ENCODE measurements around the gene ITGBL1.

DNA sequence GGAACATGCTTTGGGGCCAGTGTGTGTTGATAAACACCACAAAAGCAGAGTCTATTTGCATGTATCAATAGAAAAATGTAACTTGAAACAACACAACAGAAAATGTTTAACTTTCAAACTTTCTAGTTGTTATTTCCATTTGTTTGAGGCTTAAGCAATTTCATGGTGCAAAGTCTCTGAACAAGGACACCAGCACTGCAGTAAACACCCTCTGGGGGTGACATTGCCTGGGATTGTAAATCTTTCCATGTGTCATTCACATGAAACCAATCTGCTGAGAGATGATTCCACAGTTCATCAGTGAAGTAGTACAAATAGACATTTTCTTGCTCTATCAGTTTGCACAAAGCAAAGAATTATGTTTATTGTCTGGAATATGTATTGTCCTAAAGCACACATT, 124.5 kb downstream of the ITGBL1 start:
- TF ChIP-seq, protein P1, sequence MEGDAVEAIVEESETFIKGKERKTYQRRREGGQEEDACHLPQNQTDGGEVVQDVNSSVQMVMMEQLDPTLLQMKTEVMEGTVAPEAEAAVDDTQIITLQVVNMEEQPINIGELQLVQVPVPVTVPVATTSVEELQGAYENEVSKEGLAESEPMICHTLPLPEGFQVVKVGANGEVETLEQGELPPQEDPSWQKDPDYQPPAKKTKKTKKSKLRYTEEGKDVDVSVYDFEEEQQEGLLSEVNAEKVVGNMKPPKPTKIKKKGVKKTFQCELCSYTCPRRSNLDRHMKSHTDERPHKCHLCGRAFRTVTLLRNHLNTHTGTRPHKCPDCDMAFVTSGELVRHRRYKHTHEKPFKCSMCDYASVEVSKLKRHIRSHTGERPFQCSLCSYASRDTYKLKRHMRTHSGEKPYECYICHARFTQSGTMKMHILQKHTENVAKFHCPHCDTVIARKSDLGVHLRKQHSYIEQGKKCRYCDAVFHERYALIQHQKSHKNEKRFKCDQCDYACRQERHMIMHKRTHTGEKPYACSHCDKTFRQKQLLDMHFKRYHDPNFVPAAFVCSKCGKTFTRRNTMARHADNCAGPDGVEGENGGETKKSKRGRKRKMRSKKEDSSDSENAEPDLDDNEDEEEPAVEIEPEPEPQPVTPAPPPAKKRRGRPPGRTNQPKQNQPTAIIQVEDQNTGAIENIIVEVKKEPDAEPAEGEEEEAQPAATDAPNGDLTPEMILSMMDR (IDR thresholded peaks at IDR 0.05) = no peak
- no peak for TF ChIP-seq POLR2A (IDR thresholded peaks at IDR 0.05)
- no peak for TF ChIP-seq POLR2AphosphoS5 (IDR thresholded peaks at IDR 0.05)
- no peak for TF ChIP-seq EP300 (IDR thresholded peaks at IDR 0.05)

Measured in stomach (tissue), 4 donors.